Stimulated activated CD4-positive, alpha-beta T cell treated with anti-CD3 and anti-CD28 coated beads, Interleukin-1b, Interleukin-23, amount 100 ng/mL, for 24 hours (primary cell): ENCODE measurements around the gene TOR1AIP2.
A peak's percentile ranks its signal among the peaks of the same experiment; 100 is the strongest.

Experiments
- DNase-seq, 4 experiments: peaks; one replicate each; pipeline ENCODE4 v3.0.0-alpha.2; 2020; ENCODE audit warnings: low read depth in 4 of 4, low spot score in 1 of 4

Gene TOR1AIP2

GRCh38 chr1:179877586-179878265 lies at the start of gene TOR1AIP2:
TSS of gene TOR1AIP2 (minus strand) at chr1:179877803. CDS start at chr1:179852665, 25,138 bp downstream.
- peak; percentile 65 to 86 (median 80) for DNase-seq

GRCh38 chr1:179926850-179927205 lies 49.2 kb upstream of the TOR1AIP2 start:
- no peak for DNase-seq

DNA sequence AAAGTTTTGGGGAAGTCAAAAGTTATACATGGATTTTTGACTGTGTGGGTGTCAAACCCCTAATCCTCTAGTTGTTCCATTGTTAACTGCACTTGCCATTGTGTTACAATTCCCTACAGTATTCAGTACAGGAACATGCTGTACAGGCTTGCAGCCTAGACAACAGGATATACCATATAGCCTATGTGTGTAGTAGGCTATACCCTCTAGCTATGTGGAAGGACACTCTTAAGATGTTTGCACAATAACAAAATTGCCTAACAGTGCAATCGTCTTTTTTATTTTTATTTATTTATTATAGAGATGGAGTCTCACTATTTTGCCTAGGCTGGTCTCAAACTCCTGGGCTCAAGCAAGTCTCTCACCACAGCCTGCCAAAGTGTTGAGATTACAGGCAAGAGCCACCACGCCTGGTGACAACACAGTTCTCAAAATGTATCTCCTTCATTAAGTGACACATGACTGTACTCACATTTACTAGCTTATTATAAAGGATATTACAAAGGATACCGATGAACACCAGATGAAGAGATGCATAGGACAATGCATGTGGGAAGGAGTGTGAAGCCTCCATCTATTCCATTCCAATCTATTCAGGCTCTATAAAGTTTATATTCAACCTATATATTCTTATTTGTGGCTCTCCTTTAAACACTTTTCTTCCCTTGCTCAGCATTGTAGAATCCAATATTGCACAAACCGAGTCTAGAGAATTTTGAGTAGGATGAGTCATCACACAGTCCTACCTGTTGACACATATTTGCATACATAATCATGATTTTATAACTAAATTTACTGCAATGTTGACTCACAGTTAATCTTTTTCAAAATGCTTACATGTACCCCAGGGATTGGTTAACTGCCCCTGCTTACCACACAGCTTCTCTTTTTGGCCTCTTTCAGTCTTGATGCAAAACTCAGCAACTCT lies 48.6 kb upstream of the TOR1AIP2 start:
- DNase-seq = no peak

DNA sequence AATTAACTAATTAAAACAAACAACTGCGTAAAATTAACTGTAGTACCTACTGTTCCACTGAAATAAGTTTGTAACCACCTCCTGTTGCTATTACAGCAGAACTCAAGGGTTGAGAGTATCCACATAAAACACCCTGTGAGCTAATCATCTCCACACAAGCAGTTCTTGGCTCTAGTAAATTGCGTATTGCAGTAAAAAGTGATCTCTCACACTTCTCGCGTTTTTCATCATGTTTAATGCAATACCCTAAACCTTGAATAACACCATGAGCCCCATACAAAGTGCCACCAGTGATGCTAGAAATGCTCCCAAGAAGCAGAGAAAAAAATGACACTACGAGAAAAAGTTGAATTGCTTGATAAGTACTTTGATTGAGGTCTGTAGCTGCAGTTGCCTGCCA lies 47.7 kb upstream of the TOR1AIP2 start:
- no peak for DNase-seq

- DNase-seq = no peak
Measured at GRCh38 chr1:179924268-179924667, 46.7 kb upstream of the TOR1AIP2 start.

GRCh38 chr1:179923029-179923428 lies 45.4 kb upstream of the TOR1AIP2 start:
- no peak for DNase-seq

GRCh38 chr1:179921981-179922872 lies 44.6 kb upstream of the TOR1AIP2 start:
- DNase-seq = no peak

DNA sequence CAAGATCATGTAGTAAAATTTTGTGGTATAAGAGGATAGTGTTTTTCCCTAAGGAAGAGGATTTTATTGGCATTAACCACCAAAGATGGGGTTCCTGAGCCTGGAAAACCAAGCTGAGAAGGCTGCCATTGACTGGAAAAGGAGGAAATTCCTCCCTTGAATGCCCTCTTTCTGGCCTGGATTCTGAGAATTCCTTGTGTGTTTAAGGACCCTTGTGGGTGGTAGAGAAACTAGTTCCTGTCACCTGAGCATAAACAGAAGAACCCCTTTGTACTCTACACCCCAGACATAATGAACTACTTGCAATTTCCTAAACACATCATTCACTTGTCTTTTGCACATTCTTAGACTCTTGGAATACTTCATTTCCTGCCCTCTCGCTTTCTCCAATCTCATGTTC lies 43.9 kb upstream of the TOR1AIP2 start:
- DNase-seq = no peak

GRCh38 chr1:179917601-179918429 lies 40.2 kb upstream of the TOR1AIP2 start:
- no peak for DNase-seq

DNA sequence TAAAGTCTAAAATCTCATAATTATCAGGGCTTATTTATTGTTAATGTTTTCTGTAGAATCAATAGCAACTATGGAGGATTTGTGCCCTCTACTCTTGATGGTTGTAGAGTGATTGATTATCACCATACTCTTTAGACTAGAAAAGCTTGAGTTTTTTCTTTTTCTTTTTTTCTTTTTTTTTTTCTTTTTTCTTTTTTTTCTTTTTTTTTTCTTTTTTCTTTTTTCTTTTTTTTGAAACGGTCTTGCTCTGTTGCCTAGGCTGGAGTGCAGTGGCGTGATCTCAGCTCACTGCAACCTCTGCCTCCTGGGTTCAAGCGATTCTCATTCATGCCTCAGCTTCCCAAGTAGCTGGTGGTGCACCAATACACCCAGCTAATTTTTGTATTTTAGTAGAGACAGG lies 34.2 kb upstream of the TOR1AIP2 start:
- no peak for DNase-seq

DNA sequence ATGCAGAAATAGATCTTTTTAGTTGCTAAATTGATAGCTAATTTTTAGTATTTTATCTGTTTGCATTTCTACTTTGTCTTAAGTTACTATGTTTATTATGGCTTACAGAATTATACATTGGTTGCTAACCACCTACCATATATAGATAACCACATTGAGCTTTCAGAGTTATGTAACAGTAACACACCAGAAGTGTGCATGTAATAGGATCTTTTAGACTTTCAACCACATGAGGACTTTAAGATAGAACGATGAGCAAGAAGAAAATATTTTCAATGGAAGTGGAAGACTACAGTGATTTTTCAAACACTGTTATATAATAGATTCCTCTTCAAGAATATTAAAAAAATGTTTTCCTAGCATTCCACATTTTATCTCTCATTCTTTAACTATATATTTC lies 33.3 kb upstream of the TOR1AIP2 start:
- DNase-seq = no peak

DNA sequence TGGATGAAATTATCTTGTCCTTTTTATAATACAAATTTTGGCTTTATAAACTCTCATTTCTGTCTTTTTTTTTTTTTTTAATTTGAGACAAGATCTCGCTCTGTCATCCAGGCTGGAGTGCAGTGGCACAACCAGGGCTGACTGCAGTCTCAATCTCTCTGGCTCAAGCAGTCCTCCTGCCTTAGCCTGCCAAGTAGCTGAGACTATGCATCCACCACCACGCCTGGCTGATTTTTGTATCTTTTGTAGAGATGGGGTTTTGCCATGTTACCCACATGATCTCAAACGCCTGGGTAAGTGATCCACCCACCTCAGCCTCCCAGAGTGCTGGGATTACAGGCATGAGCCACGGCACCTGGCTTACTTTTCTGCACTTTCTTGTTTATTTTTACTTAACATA lies 12.0 kb upstream of the TOR1AIP2 start:
- no peak for DNase-seq

GRCh38 chr1:179888071-179888470 lies 10.5 kb upstream of the TOR1AIP2 start:
- DNase-seq = no peak

DNA sequence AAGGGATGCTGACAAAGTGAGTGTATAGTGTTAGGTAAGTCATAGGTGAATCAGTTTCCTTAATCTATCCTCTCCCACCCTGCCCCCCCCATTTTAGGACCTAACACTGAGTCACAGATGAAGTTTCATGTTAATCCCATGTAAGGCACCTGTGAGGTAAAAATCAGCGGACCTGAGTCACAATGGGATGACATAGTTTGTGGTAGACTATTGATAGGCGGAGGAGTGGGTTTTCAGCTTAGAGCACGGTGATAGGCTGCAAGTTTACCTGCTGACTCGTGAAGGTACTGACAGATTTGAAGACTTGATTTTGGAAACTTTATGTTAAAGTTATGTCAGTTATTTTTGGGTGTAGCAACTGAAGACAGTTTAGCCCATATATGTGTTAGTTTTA lies 6.1 kb upstream of the TOR1AIP2 start:
- peak; percentile 9 to 49 (median 27) for DNase-seq

- DNase-seq = peak in 1 of 4 experiments; percentile 8
Measured at GRCh38 chr1:179883040-179883744, 5.6 kb upstream of the TOR1AIP2 start.

DNA sequence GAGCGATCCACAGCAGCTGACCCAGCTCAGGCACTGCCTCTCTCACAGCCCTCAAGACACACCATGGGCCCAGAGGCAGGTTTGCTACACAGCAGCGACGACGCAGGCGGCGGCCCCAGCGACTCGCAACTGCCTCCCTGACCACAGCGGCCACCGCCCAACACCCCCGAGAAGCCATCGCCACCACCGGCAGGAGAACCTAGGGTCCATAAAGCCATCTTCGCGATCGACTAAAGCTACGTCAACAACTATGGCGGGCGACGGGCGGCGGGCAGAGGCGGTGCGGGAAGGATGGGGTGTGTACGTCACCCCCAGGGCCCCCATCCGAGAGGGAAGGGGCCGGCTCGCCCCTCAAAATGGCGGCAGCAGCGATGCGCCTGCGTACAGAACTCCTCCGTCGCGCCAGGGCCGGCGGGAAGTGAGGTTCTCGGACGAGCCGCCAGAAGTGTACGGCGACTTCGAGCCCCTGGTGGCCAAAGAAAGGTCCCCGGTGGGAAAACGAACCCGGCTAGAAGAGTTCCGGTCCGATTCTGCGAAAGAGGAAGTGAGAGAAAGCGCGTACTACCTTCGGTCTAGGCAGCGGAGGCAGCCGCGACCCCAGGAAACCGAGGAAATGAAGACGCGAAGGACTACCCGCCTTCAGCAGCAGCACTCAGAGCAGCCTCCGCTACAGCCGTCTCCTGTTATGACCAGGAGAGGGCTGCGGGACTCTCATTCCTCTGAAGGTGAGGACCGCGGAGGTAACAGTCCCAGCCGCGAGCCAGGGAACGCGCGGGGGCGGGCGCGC lies 4.8 kb upstream of the TOR1AIP2 start, which contains the start of gene TOR1AIP1:
TSS of gene TOR1AIP1 (plus strand) at position 33 of the 787 bp plus-strand sequence. CDS start at position 251, 218 bp downstream.
- peak; percentile 82 to 94 (median 90) for DNase-seq

GRCh38 chr1:179881642-179882252 lies 4.1 kb upstream of the TOR1AIP2 start:
- no peak for DNase-seq

- DNase-seq = no peak
Measured at GRCh38 chr1:179879797-179880196, 2.2 kb upstream of the TOR1AIP2 start.
